Bone marrow (tissue), 2 donors: ENCODE data around the gene BMF.
"Not testable (repeated sequence)": the region's sequence is repeated elsewhere in the genome, so short reads cannot be mapped to it uniquely, and the experiment has no call there.

Experiments used
- DNase-seq, 2 donors: peaks; one replicate each; lab custom pipeline; 2025; lab: John Stamatoyannopoulos, UW

BMF gene

GRCh38 chr15:40087991-40088928 lies 20.4 kb downstream of the BMF start:
- DNase-seq: no peak

- DNase-seq: no peak
Observed at GRCh38 chr15:40087068-40087810, 21.4 kb downstream of the BMF start.

GRCh38 chr15:40085266-40085665 lies 23.4 kb downstream of the BMF start:
- no peak for DNase-seq

GRCh38 chr15:40084650-40085049 lies 24.0 kb downstream of the BMF start:
- no peak for DNase-seq

DNA sequence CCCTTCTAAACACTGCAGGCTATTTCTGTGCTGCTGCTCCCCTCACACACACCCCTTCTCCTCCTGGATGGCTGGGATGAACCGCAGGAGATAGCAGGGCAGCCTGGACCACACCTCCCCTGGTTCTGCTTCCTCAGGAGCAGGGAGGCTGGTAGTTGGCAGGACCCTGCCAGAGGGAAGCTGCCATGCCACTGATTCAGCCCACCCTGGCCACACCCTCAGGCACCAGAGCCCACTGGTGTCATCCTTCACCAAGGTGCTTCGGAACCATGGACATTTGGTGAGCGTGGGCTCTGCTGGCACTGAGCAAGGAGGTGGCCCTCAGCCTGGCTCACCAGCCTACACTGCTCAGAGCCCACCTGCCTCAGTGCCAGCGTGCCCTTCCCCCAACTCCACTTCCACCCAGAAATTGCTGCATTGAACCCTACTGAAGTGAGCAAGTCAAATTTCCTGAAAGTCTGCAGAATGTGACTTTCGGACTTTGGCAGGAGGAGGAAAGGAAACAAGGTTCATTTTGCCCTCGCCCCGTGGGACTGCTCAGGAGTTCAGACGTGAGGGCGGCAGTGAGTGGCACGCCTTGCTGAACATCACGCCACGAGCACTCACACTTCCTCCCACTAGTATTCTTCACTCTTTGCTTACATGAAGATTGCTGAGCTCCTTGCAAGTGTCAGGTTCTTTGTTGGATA lies 26.3 kb downstream of the BMF start:
- DNase-seq: no peak

- DNase-seq: peak in 1 of 2 donors; percentile 69
Observed at GRCh38 chr15:40081691-40082194, 26.9 kb downstream of the BMF start.

- no peak for DNase-seq
Observed at GRCh38 chr15:40080847-40081246, 27.8 kb downstream of the BMF start.

- no peak for DNase-seq
Observed at GRCh38 chr15:40080104-40080503, 28.6 kb downstream of the BMF start.

- no peak for DNase-seq
Observed at GRCh38 chr15:40079456-40079855, 29.2 kb downstream of the BMF start.

DNA sequence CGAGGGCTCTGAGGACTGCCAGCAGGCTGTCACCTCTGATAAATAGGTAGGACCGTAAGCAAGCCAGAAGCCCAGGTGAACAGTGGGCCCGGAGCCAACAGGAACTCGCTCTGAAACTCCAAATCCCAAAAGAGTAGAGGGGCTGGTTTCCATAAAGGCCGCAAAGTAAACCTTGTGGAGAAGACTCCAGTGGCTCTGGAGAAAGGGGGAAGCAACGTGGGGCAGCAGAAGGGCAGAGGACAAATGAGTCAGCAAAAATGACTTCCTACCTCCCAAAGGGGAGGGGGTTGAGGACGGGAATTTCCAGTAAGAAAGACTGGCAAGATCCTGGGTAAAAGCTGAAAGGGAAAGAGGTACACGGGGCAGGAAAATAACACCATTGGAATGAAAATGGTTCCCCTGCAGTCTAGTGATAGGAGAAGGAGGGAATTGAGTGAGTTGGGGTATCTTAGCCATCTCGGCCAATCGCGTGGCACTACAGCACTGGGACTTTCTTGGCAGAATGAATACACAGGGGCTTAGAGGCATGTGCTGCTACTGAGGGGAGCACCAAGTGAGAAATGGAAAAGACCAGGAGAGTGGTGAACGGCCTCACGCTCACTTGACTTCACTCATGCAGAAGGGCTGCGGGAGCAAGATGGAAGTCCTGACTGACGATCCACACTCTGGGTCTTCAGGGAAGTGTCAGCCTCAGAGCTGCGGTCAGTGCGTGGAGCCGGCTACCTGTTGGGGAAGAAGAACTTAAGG lies 33.2 kb downstream of the BMF start:
- DNase-seq: peak in 1 of 2 donors; percentile 16

DNA sequence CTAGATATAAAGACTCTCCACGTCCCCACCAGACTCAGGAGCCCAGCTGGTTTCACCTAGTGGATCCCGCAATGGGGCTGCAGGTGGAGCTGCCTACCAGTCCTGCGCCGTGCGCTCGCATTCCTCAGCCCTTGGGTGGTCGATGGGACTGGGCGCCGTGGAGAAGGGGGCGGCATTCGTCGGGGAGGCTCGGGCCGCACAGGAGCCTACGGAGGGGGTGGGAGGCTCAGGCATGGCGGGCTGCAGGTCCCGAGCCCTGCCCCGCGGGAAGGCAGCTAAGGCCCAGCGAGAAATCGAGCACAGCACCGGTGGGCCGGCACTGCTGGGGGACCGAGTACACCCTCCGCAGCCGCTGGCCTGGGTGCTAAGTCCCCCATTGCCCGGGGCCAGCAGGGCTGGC lies 34.0 kb downstream of the BMF start:
- not testable (repeated sequence) for DNase-seq

DNA sequence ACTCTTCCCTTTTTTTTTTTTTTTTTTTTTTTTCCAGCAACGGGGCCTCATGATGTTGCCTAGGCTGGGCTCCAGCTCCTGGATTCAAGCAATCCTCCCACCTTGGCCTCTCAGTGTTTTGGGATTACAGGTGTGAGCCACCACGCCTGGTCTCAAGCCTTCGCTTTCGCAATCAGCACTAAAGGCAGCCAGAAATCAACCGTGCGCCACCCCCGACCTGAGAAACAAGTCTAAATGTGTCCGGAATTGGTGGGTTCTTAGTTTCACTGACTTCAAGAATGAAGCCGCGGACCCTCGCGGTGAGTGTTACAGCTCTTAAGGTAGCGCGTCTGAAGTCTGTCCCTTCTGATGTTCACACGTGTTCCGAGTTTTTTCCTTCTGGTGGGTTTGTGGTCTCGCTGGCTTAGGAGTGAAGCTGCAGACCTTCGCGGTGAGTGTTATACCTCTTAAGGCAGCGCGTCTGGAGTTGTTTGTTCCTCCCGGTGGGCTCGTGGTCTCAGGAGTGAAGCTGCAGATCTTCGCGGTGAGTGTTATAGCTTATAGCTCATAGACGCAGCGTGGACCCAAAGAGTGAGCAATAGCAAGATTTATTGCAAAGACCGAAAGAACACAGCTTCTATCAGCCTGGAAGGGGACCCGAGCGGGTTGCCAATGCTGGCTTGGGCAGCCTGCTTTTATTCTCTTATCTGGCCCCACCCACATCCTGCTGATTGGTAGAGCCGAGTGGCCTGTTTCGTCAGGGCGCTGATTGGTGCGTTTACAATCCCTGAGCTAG lies 34.8 kb downstream of the BMF start:
- DNase-seq: not testable (repeated sequence)

- no peak for DNase-seq
Observed at GRCh38 chr15:40072216-40072990, 36.3 kb downstream of the BMF start.

- DNase-seq: no peak
Observed at GRCh38 chr15:40070608-40071218, 38.0 kb downstream of the BMF start.

DNA sequence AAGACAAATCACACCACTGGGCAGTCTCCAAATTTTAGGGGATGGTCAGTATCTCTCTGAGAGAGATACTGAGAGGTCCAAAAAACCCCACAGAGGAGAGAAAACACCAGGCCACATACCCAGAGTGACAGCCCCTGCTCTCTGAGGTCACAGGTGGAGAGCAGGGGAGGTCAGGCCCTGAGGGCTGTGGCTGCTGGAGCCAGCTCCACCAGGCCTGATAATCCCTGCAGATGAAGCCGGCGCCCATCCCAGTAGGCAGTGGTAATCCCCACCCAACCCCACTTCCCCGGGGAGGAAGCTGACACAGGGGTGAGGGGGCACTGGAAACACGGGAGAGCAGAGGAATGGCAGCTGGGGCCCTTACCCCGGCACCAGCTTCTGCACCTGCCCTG lies 38.5 kb downstream of the BMF start:
- no peak for DNase-seq

DNA sequence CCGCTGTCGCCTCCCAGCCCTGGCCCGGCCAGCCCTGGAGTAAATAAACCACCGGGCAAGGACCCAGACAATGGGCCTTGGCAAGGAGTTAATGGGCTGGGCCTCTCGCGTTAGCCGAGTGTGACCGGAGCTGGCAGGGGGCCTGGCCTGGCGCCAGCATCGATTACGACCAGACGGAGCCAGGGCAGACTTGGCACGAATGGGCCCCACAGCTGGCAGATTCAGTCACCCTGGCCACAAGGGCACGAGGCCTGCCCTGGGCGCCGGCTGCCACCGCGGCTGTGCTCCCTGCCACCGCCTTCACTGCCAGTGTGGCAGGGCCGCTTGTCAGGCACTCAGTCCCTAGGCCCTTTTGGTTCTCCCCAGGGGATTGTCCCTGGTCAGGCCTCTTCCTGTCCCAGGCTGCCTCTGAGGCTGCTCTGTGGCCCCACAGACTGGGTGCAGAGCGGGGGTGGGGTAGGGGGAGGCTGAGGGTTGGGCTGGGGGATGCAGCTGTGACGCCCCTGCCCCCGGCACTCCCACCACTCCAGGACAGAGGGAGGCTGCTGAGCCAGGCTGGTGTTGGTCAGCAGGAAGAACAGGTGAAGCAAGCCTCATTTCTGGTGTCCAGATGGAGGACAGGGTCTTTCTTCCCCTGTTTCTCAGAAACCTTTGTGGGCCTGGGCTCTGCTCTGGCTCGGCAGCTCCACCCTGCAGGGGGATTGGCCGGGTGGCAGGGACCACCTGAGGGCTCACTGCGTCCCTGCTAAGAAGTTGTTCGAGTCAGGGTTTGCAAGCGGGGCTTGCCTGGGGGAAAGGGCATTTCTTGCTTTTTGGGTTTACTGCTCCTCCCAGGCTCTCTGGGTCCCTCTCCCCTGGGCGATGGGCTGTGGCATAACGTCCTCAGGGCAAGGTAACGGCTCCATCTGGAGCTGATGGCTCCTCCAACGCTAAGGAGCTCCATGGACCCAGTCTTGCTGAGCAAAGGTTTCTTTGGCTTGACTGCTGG lies 39.2 kb downstream of the BMF start:
- DNase-seq: no peak

DNA sequence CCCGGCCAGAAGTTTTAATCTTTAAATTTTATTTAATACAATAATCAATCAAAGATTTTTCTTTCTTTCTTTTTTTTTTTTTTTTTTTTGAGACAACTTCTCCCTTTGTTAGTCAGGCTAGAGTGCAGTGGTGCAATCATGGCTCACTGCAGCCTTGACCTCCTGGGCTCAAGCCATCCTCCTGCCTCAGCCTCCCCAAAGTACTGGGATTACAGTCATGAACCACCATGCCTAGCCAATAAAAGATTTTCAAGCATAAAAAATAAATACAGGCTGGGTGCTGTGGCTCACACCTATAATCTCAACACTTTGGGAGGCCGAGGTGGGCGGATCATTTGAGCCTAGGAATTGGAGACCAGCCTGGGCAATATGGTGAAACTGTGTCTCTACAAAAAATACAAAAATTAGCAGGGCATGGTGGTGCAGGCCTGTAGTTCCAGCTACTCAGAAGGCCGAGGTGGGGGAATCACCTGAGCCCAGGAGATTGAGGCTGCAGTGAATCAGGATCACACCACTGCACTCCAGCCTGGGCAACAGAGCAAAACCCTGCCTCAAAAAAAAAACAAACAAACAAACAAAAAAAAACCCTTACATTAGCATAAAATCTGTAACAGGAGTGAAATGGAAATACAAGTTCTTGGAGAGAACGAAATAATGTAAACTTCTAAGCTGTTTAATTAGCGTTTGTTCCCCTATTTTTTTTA lies 40.6 kb downstream of the BMF start:
- no peak for DNase-seq

DNA sequence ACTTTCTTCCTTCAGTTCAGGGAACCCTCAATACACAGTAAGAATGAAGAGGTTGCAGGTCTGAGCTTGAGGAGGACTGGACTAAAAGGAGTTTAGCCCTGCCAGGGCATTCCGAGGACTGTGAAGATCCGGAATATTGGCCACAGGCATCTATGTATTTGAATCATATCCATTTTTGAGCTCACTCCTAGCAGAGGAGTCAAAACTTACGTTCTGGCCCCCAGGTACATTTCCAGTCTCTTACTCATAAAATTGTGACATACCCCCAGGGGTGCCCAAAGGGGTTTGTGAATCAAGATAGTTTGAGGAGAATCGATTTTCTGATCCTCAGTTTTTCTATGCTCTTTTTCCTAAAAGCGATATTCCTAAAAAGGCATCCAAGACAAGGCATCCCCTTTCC lies 42.1 kb downstream of the BMF start:
- DNase-seq: no peak
